GM18870 (cell line): ENCODE results near the gene KIFC1.
A peak's percentile ranks its signal among the peaks of the same experiment; 100 is the strongest.

Experiments
- ATAC-seq: cut with Tn5 transposase; IDR thresholded peaks from one replicate; pipeline ENCODE4 v1.9.1; 2021; ENCODE audit warnings: moderate library complexity; ENCODE audit not compliant: unreplicated experiment

The KIFC1 gene

GRCh38 chr6:33410050-33410710 is 18.6 kb downstream of the KIFC1 start:
- ATAC-seq = peak; percentile 56

- no peak for ATAC-seq
Observed at GRCh38 chr6:33410711-33411631, 19.3 kb downstream of the KIFC1 start, which contains the start of gene PHF1. Gene PHF1 (plus strand): TSS chr6:33411014. CDS start chr6:33412264, 1,250 bp downstream.

GRCh38 chr6:33411632-33412005 is 20.0 kb downstream of the KIFC1 start:
- no peak for ATAC-seq

DNA sequence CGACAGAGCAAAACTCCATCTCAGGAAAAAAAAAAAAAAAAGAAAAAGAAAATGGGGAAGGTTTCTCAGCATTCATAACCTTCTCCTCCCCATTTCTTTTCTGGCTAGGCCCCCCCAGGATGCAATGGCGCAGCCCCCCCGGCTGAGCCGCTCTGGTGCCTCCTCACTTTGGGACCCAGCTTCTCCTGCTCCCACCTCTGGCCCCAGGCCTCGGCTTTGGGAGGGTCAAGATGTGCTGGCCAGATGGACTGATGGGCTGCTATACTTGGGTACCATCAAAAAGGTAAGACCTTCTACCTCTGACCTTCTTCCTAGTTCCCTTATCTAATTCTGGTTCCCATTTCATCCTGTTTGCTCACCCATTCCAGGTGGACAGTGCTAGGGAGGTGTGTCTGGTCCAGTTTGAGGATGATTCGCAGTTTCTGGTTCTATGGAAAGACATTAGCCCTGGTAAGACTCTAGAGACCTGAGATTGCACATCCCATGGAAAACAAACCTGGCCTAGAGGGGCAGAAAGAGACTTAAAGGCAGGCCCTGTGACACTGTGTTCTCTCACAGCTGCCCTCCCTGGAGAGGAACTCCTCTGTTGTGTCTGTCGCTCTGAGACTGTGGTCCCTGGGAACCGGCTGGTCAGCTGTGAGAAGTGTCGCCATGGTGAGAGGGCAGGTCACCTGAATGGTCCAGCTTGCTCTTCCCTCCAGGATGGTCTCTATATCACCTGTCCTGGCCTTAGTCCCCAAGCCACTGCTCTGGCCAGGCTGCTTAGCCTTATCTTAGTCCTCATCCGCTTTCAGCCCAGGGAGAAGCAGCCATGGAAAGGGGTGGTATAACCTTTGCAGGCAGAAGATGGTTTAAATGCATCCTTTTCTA is 20.8 kb downstream of the KIFC1 start:
- no peak for ATAC-seq

DNA sequence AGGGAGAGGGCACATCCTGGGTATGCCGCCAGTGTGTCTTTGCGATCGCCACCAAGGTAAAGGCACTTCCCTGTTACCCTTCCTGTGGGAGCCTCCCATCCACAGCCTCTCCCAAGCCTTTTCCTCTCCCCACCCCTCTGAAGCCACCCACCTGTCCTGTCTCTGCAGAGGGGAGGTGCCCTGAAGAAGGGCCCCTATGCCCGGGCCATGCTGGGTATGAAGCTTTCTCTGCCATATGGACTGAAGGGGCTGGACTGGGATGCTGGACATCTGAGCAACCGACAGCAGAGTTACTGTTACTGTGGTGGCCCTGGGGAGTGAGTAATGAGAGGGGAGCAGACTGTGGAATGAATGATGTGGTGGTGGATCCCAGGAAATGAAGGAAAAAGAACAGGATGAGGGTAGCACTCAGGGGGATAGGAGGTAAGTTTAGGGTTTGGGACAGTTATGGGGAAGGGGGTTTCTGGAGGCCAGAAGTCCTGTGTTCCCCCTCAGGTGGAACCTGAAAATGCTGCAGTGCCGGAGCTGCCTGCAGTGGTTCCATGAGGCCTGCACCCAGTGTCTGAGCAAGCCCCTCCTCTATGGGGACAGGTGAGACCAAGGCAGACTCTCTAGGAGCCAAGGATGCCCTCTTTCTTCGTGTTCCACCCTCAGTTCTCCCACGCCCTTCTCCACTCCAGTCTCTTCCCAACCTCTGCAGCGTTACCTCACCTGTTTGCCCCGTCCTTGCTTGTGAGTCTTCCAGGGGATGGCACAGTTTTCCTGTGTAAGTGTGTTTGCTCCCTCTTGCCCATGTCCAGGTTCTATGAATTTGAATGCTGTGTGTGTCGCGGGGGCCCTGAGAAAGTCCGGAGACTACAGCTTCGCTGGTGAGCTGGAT is 21.9 kb downstream of the KIFC1 start:
- no peak for ATAC-seq

GRCh38 chr6:33414592-33415271 is 23.1 kb downstream of the KIFC1 start:
- no peak for ATAC-seq

GRCh38 chr6:33415831-33416230 is 24.2 kb downstream of the KIFC1 start:
- no peak for ATAC-seq

DNA sequence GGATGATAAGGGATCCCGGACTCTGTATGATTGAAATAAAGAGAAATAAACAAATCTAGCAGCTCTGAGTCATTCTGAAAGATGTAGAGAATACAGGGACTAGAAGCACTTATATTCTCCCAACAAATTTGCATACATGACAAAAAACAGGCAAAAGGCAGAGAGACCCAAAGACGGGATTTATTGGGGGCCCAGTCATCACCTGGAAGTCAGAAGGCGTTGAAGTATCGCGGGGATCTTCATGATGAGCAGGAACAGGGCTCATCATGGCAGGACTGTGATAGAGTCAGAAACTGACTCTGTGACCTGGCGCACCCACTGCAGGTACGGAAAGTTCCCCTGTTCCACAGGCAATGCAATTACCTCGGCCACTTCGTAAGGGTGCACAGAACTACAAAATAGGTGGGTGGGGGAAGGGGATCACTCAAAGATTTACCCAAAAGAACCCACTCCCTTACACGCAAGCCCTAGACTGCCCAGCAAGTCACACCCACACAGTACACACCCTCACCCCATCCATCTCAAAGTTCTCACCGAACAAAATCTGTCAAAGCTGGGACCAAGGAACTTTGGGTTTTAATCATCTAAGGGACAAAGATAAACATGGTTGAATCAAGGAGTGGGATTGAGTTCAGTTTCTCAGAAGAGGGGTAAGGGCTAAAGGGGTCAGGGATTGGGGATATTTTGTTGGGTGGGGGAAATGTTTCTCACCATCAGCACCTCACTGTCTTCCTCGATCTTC is 24.9 kb downstream of the KIFC1 start:
- no peak for ATAC-seq

DNA sequence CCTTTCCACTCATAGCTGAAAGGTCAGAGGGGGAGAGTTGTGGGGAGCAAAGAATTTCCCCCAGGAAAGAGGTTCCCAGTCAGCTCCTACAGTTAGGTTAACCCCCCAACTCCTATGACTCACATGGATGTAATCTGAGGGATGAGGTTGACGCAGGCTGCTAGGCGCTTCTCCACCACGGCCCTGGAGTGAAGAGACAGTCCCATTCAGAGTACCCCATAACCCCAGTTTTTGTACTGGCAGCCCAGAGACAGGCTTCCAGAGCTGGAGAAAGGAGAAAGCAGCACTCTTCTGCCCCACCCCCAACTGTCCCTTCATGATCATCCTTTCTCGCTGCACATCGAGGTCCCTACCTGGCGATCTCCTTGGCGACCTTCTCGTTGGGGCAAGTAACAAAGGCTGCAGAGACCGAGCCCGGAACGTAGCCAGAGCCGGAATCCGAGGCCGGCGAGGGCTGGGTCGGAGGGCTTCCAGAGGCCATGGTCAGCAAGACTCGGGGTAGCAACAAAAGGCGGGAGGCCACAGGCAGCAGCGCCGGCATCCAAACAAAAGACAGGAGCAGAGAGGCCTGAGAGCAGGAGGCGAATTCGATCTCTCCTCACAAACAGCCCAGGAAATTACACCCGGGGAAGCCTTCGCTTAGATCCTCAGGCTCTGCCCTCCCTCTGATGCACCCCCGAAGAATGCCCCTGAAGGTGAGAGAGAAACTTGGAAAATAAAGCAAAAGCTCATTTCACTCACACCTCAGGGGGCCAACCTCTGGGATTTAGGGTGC is 25.7 kb downstream of the KIFC1 start:
- ATAC-seq = no peak

DNA sequence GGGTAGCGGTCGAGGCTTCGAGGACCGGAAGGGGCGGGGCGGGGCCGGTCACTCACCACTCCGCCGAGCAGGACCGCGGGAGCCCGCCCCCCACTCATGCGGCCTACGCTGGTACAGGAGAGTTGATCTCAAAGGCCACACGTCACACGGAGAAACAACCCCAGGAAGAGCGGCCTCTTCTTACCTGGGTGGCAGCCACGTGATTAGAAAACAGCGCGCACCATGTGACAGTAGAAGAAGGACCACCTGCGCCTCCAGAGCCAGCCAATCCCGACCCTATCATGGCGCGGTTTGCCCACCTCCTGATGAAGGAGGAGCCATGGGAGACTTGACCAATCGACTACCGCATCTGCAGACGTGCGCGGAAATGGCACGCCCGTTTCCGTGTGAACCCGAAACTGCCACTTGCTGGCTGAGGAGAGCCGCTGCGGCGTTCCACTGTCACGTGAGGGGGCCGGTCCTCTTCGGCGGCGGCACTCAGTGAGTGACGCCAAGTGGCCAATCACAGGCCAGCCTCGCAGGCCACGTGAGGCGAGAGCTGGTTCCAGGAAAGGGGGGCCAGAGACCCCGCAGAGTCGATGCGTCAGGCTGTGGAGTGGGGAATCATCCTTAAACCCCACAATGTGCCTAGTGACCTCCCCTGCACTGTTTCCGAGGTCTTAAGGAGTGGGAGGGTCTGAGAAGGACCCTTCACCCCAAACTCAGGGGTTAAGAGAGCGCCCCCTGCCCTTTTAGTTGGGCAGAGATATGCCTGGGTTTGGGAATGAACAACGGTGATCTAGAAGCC is 26.5 kb downstream of the KIFC1 start, which contains the start of gene CUTA:
Gene CUTA, minus strand, starts transcription at position 205 of the 787 bp plus-strand sequence. Its CDS starts 107 bp downstream, at position 98.
- peak; percentile 87 for ATAC-seq

DNA sequence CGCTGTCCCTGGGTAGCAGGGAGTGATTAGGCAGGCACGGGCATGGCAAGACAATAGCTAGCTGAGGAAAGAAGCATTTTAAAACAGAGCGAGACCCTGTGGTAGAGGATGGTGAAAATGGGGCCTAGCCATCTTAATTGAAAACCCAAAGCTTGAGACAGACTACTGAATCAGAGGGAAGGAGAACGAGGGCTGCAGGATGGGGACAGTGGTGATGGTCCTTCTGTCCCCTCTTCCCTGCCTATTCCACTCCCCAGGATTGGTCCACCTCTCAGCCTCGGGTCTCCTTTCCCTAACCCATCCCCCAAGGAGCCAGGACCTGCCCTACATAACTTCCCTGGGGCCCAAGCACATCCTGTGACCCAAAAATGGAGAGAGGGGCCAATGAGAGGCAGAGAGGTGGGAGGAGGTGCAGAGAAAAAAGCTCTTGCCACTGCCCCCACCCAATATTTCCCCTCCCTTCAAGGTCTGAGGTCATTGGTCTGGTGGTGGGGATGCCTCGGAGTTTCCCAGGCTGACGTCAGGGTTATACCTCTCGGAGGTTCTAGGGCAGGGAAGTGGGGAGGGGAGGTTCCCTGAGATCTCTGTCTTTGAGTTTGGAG is 27.2 kb downstream of the KIFC1 start:
- ATAC-seq = no peak

GRCh38 chr6:33419580-33420490 is 28.2 kb downstream of the KIFC1 start, which contains the start of gene SYNGAP1:
Gene SYNGAP1 (plus strand): TSS chr6:33420065. CDS start chr6:33420265, 200 bp downstream.
- no peak for ATAC-seq

DNA sequence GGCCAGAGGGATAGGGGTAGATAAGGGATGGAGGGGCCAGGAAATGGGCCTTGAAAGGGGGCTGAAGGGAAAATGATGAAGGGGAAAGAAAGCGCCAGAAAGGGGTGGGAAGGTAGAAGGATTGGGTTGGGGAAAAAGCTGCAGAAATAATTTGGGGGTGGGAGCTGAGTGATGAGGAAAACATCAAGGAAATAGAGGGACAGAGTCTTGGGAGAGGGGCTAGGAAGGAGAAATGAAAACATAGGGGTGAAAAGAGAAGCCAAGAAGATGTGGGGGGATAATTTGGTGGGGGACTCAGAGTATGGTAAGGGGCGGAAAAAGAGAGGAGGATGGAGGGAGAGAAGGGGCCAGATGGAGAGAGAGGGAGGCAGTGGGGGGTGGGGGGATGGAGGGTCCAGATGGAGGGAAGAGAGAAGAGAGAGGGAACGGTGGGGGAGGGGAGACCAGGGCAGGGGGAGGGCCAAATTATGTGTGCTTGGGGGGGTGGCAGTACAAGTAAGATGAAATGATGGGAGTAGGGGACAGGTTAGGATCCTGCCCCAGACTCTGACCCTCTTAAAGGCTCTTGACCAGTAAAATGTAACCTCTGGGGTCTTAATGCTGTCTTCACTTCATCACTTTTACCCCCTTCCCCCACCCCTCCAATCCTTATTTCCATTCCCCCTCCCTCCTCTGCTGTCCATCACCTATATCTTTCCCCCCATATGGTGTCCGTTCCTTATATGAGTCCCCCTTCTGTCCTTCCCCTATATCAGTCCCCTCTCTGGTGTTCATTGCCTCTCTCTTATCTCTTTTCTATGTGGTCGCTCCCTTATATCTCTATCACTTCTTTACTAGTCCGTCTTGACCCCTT is 29.1 kb downstream of the KIFC1 start:
- no peak for ATAC-seq

GRCh38 chr6:33421344-33421643 is 29.7 kb downstream of the KIFC1 start:
- ATAC-seq = no peak

- ATAC-seq = no peak
Observed at GRCh38 chr6:33423777-33424176, 32.2 kb downstream of the KIFC1 start.
